Activated CD4-positive, alpha-beta T cell treated with anti-CD3 and anti-CD28 coated beads, Interleukin-2, Interleukin-4, amounts not matched to agents 100 ng/mL and 50 ng/mL, durations not matched to agents 16 hours and 8 hours (primary cell): Measurements from ENCODE around the gene ZNF81.
A peak's percentile ranks its signal among the peaks of the same experiment; 100 is the strongest.
"Not testable (repeated sequence)": the region's sequence is repeated elsewhere in the genome, so short reads cannot be mapped to it uniquely, and the experiment has no call there.

ENCODE experiments used
- DNase-seq: peaks from one replicate; pipeline ENCODE4 v3.0.0-alpha.2; 2020; ENCODE audit warnings: low spot score

Gene ZNF81

DNA sequence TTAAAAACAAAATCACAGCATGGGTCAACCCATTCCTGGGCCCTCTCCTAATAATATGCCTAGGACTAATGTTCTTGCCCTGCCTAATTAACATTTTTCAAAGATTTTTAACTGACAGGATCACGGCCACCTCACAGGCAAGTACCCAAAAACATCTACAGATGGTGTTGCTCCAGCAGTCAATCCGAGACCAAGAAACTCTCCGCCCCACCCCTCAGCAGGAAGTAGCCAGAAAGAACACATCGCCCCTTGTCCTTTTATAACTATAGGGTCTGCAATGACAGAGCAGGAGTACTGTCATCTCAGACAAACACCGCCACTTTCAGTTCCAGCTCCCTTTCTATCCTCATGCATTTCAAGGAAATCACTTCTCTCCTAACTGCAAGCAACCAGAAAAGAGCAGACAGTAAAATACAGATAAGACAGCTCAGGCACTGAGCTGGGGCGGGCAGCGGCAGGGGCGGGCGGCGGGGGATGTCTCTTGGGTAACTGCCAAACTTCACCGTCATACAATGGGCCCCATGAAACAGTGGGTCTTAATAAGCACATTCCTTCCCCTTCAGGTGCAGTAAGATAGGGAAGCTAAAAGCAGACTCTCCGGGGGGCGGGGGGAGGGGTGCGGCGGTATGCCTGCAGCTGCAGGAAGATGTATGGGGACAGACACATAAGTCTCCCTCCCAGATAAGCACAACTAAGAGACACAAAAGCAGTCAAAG, 99.7 kb downstream of the ZNF81 start:
- peak; percentile 6 for DNase-seq

- DNase-seq = no peak
Observed at GRCh38 chrX:47936940-47937317, 100.2 kb downstream of the ZNF81 start.

GRCh38 chrX:47940448-47940847, 103.7 kb downstream of the ZNF81 start:
- DNase-seq = no peak

- no peak for DNase-seq
Observed at GRCh38 chrX:47941423-47941822, 104.7 kb downstream of the ZNF81 start.

DNA sequence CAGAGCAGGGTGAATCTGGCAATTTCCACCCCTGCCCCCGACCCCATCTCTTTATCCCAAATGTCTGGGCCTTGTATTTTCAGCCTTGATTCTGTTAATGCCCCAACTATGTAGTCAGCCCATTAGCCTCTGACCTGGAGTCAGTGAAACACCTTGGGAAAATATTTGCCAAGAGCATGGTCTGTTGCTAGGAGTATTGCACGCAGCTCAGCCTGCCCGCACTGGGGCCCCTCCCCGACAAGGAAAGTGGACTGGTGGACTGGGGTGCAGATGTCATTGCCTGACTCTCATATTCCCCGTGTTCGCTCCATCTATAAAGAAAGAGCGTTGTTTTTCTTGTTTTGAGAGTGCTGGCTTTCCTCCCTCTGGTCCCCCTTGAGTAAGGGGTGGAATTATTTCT, 118.6 kb downstream of the ZNF81 start:
- DNase-seq = not testable (repeated sequence)

GRCh38 chrX:47956016-47956415, 119.3 kb downstream of the ZNF81 start:
- no peak for DNase-seq

GRCh38 chrX:47958206-47958605, 121.5 kb downstream of the ZNF81 start:
- not testable (repeated sequence) for DNase-seq

- peak; percentile 3 for DNase-seq
Observed at GRCh38 chrX:47958761-47959342, 122.2 kb downstream of the ZNF81 start.

- no peak for DNase-seq
Observed at GRCh38 chrX:47960406-47960805, 123.7 kb downstream of the ZNF81 start.

DNA sequence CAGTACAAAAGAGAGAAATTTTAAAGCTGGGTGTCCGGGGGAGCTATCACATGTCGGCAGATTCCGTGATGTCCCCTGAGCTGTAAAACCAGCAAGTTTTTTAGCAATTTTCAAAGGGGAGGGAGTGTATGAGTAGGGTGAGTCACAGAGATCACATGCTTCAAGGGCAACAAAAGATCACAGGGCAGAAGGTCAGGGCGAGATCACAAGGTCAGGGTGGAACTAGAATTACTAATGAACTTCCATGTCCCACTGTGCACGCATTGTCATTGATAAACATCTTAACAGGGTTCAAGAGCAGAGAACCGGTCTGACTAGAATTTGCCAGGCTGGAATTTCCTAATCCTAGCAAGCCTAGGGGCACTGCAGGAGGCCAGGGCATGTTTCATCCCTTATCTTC, 125.1 kb downstream of the ZNF81 start:
- not testable (repeated sequence) for DNase-seq

GRCh38 chrX:47965526-47965925, 128.8 kb downstream of the ZNF81 start:
- not testable (repeated sequence) for DNase-seq
